ENCODE results near the gene ADCK1.

ADCK1 gene

GRCh38 chr14:77853919-77854318, 54.0 kb downstream of the ADCK1 start:
- ATAC-seq (ENCODE audit: low read depth) (no peak), DNase-seq (ENCODE audit: low spot score) (no peak)
- no peaks in the 10 kb centered on the region for H3K9me3 ChIP-seq (ENCODE audit: severe bottlenecking)
- TF ChIP-seq, protein P1, sequence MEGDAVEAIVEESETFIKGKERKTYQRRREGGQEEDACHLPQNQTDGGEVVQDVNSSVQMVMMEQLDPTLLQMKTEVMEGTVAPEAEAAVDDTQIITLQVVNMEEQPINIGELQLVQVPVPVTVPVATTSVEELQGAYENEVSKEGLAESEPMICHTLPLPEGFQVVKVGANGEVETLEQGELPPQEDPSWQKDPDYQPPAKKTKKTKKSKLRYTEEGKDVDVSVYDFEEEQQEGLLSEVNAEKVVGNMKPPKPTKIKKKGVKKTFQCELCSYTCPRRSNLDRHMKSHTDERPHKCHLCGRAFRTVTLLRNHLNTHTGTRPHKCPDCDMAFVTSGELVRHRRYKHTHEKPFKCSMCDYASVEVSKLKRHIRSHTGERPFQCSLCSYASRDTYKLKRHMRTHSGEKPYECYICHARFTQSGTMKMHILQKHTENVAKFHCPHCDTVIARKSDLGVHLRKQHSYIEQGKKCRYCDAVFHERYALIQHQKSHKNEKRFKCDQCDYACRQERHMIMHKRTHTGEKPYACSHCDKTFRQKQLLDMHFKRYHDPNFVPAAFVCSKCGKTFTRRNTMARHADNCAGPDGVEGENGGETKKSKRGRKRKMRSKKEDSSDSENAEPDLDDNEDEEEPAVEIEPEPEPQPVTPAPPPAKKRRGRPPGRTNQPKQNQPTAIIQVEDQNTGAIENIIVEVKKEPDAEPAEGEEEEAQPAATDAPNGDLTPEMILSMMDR (IDR thresholded peaks at IDR 0.05; ENCODE audit: poor library complexity, severe bottlenecking), result no peak
- no peaks in the 10 kb centered on the region for H3K36me3 ChIP-seq (ENCODE audit: low read depth)
- H3K4me1 ChIP-seq (ENCODE audit: insufficient read depth, poor library complexity, severe bottlenecking), result no peaks in the 10 kb centered on the region
- H3K4me3 ChIP-seq (ENCODE audit: severe bottlenecking), result no peak overlapping the region
- no peaks in the 10 kb centered on the region for H3K27me3 ChIP-seq (ENCODE audit: insufficient read depth, poor library complexity, severe bottlenecking)
- no peak overlapping the region for H3K27ac ChIP-seq (ENCODE audit: poor library complexity, severe bottlenecking)

DNA sequence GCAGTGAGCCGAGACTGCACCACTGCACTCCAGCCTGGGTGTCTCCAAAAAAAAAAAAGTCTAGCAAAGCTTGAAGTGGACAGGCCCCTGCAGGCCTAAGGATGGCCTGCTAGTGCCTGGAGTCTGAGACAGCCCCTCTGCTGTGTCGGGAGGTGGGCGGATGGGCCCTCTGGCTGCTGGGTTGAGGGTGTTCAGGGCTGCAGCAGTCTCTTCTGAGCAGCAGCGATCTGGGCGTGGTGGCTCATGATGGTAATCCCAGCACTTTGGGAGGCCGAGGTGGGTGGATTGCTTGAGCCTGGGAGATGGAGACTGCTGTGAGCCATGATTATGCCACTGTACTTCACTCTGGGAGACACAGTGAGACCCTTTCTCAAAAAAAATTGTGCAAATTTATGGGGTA, 57.0 kb downstream of the ADCK1 start:
- no peak overlapping the region for H3K27ac ChIP-seq (ENCODE audit: poor library complexity, severe bottlenecking)
- ATAC-seq (ENCODE audit: low read depth) (no peak), DNase-seq (ENCODE audit: low spot score) (no peak)
- TF ChIP-seq, protein P1 (IDR thresholded peaks at IDR 0.05; ENCODE audit: poor library complexity, severe bottlenecking), result no peak
- H3K36me3 ChIP-seq (ENCODE audit: low read depth), result no peaks in the 10 kb centered on the region
- no peak overlapping the region for H3K4me3 ChIP-seq (ENCODE audit: severe bottlenecking)
- no peaks in the 10 kb centered on the region for H3K27me3 ChIP-seq (ENCODE audit: insufficient read depth, poor library complexity, severe bottlenecking)
- H3K4me1 ChIP-seq (ENCODE audit: insufficient read depth, poor library complexity, severe bottlenecking), result no peaks in the 10 kb centered on the region
- H3K9me3 ChIP-seq (ENCODE audit: severe bottlenecking), result no peaks in the 10 kb centered on the region

DNA sequence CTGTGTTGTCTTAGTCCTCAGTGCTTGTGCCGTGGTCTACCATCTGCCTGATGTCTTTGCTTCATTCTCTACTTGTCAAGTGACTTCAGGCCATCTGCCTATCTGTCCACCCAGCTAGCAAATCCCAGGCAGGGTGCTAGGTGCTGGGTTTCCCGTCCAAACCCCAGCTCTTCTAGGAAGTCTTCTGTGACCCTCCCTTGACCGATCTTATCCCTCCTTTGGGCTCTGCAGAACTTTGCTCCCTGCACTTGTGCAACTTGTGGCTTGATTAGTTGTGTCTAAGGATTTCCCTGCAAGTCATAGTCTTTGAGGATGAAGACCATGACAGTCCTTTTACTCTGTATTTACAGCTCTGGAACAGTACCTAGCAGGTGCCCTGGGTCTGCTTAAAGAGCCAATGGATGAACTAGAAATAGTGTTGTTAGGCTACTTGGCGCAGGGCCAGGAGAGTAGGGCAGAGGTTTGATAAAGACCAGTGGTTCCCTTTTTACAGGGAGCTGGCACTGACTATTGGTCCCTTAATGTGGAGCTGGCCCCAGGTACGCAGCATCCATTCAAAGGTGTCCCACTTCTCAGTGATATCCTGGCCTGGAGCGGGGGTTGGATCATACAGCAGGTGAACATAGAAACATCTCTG, 60.1 kb downstream of the ADCK1 start:
- ATAC-seq (ENCODE audit: low read depth), result no peak
- no peaks in the 10 kb centered on the region for H3K36me3 ChIP-seq (ENCODE audit: low read depth)
- H3K9me3 ChIP-seq (ENCODE audit: severe bottlenecking), result no peaks in the 10 kb centered on the region
- no peak for DNase-seq (ENCODE audit: low spot score)
- no peaks in the 10 kb centered on the region for H3K4me1 ChIP-seq (ENCODE audit: insufficient read depth, poor library complexity, severe bottlenecking)
- TF ChIP-seq, protein P1 (IDR thresholded peaks at IDR 0.05; ENCODE audit: poor library complexity, severe bottlenecking), result no peak
- no peak overlapping the region for H3K27ac ChIP-seq (ENCODE audit: poor library complexity, severe bottlenecking)
- no peaks in the 10 kb centered on the region for H3K27me3 ChIP-seq (ENCODE audit: insufficient read depth, poor library complexity, severe bottlenecking)
- H3K4me3 ChIP-seq (ENCODE audit: severe bottlenecking), result no peak overlapping the region

GRCh38 chr14:77861201-77861600, 61.3 kb downstream of the ADCK1 start:
- Histone ChIP-seq H3K27ac (ENCODE audit: poor library complexity, severe bottlenecking) (no peak overlapping the region), H3K27me3 (ENCODE audit: insufficient read depth, poor library complexity, severe bottlenecking) (no peaks in the 10 kb centered on the region), H3K9me3 (ENCODE audit: severe bottlenecking) (no peaks in the 10 kb centered on the region), H3K4me1 (ENCODE audit: insufficient read depth, poor library complexity, severe bottlenecking) (no peaks in the 10 kb centered on the region), H3K36me3 (ENCODE audit: low read depth) (no peaks in the 10 kb centered on the region), H3K4me3 (ENCODE audit: severe bottlenecking) (no peak overlapping the region)
- DNase-seq (ENCODE audit: low spot score) (no peak), ATAC-seq (ENCODE audit: low read depth) (no peak)
- TF ChIP-seq, protein P1 (IDR thresholded peaks at IDR 0.05; ENCODE audit: poor library complexity, severe bottlenecking), result no peak

DNA sequence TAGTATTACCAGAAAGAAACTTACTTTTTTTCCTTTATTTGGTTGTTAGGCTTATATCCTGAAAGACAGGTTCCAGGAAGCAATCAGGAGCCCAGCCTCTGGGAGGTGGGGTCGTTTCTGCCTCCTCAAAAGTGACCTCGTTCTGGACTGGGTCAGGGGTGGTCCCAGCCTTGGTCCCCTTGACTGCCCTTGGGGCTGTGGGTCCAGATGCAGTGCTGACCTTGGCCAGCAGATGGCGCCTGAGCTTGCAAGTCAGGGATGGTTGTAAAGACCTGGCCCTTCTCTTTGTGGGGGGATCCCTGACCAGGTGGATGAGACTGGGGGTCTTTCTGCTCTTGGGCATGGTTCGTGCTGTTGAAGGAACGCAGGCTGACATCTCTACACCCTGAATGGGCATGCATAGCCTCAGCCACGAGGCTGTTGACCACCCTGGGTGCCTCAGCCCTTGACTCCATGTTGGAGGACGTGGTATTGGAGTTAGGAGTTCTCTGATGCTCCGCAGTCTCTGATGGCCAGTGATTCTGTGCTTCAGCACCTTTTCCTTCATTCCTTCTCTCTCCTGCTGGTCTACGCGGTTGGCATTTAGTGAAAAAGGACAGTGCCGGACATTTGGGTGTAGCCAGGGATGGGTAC, 62.4 kb downstream of the ADCK1 start:
- TF ChIP-seq, protein P1 (IDR thresholded peaks at IDR 0.05; ENCODE audit: poor library complexity, severe bottlenecking), result peak; percentile 98
- no peaks in the 10 kb centered on the region for H3K9me3 ChIP-seq (ENCODE audit: severe bottlenecking)
- ATAC-seq (ENCODE audit: low read depth) (peak; percentile 61), DNase-seq (ENCODE audit: low spot score) (peak; percentile 80)
- H3K4me1 ChIP-seq (ENCODE audit: insufficient read depth, poor library complexity, severe bottlenecking), result no peaks in the 10 kb centered on the region
- H3K27ac ChIP-seq (ENCODE audit: poor library complexity, severe bottlenecking), result no peak overlapping the region
- H3K27me3 ChIP-seq (ENCODE audit: insufficient read depth, poor library complexity, severe bottlenecking), result no peaks in the 10 kb centered on the region
- H3K36me3 ChIP-seq (ENCODE audit: low read depth), result no peaks in the 10 kb centered on the region
- H3K4me3 ChIP-seq (ENCODE audit: severe bottlenecking), result no peak overlapping the region
